ENCODE data around the gene GPER1.

Gene GPER1

DNA sequence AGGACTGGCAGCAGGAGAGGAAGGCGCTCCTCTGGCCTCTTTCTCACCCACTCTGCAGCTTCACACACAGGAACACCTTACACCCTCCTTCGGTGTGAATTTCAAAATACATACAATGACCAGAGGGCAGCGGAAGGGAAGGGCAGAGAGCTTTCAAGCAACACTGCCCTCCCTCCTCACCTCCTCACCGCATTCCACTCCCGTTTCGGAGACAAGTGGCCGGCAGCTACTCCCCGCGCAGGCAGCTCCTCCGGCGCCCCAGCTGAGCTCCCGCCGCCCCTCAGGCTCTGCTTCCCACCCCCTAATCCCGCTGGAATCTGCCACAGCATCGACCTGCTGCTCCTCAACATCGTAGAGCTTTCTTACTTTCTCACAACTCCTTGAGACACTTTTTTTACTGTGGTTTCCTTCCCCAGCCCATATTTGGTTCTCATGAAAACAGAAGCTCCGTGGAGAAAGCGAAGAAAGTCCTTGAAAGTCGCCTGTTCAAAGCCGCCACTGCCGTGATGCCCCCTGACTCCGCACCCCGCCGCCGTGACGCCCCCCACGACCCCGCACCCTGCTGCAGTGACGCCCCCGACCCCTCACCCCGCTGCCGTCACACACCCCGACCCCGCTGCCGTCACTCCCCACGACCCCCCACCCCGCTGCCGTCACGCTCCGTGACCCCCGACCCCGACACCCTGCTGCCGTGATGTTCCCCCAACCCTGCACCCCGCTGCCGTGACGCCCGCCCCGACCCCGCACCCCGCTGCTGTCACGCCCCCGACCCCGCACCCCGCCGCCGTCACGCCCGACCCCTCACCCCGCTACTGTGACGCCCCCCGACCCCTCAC, 14.6 kb upstream of the GPER1 start:
- TF ChIP-seq POLR2AphosphoS5 (IDR thresholded peaks at IDR 0.05; ENCODE audit: low read depth, low read length) (no peak), FOXP2 (optimal IDR thresholded peaks at IDR 0.05; ENCODE audit: borderline replicate concordance, extremely low read depth, extremely low read length, insufficient read depth) (no peak), SIN3A (IDR thresholded peaks at IDR 0.05; ENCODE audit: borderline replicate concordance, insufficient read depth, low read length) (no peak), TAF1 (IDR thresholded peaks at IDR 0.05; ENCODE audit: borderline replicate concordance, insufficient read depth, low read length) (no peak)
- TF ChIP-seq, protein P1, sequence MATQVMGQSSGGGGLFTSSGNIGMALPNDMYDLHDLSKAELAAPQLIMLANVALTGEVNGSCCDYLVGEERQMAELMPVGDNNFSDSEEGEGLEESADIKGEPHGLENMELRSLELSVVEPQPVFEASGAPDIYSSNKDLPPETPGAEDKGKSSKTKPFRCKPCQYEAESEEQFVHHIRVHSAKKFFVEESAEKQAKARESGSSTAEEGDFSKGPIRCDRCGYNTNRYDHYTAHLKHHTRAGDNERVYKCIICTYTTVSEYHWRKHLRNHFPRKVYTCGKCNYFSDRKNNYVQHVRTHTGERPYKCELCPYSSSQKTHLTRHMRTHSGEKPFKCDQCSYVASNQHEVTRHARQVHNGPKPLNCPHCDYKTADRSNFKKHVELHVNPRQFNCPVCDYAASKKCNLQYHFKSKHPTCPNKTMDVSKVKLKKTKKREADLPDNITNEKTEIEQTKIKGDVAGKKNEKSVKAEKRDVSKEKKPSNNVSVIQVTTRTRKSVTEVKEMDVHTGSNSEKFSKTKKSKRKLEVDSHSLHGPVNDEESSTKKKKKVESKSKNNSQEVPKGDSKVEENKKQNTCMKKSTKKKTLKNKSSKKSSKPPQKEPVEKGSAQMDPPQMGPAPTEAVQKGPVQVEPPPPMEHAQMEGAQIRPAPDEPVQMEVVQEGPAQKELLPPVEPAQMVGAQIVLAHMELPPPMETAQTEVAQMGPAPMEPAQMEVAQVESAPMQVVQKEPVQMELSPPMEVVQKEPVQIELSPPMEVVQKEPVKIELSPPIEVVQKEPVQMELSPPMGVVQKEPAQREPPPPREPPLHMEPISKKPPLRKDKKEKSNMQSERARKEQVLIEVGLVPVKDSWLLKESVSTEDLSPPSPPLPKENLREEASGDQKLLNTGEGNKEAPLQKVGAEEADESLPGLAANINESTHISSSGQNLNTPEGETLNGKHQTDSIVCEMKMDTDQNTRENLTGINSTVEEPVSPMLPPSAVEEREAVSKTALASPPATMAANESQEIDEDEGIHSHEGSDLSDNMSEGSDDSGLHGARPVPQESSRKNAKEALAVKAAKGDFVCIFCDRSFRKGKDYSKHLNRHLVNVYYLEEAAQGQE (IDR thresholded peaks at IDR 0.05; ENCODE audit: insufficient read depth in 1 of 2, low read depth in 2 of 2, low read length in 2 of 2): no peak

DNA sequence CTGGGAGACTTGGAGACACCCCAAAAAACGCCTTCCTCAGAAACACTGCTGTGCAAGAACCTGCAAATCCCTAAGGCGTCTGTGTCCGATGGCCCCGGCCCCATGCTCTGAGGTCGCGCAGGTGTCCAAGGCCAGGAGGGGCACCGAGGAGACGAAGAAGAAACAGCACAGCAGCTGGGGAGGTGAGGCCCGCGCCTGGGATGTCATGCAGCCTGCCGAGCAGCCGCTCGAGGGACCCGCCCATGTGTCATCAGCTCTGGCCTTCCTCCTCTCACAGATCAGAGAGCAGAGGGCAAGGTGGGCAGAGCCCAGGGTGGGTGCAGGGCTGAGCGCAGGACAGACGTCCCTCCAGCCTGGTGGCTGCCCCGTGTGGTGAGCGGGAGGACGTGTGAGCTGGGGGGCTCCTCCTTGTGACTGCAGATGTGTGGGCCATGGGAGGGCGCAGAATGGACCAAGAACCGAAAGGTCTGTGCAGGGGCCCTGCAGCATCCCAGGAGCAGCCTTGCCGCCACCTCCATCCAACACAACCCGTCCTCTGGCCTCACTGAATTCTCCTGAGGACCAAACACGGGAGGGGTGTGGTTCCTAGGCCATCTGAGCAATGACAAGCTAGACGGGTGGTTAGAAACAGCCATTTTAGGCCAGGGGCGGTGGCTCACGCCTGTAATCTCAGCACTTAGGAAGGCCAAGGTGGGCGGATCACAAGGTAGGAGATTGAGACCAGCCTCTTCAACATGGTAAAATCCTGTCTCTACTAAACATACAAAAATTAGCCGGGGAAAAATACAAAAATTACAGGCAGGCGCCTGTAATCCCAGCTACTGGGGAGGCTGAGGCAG, 13.1 kb upstream of the GPER1 start:
- TF ChIP-seq TAF1 (IDR thresholded peaks at IDR 0.05; ENCODE audit: borderline replicate concordance, insufficient read depth, low read length): no peak
- TF ChIP-seq POLR2AphosphoS5 (IDR thresholded peaks at IDR 0.05; ENCODE audit: low read depth, low read length): no peak
- TF ChIP-seq FOXP2 (optimal IDR thresholded peaks at IDR 0.05; ENCODE audit: borderline replicate concordance, extremely low read depth, extremely low read length, insufficient read depth): no peak
- TF ChIP-seq, protein P1 (IDR thresholded peaks at IDR 0.05; ENCODE audit: insufficient read depth in 1 of 2, low read depth in 2 of 2, low read length in 2 of 2): no peak
- no peak for TF ChIP-seq SIN3A (IDR thresholded peaks at IDR 0.05; ENCODE audit: borderline replicate concordance, insufficient read depth, low read length)

DNA sequence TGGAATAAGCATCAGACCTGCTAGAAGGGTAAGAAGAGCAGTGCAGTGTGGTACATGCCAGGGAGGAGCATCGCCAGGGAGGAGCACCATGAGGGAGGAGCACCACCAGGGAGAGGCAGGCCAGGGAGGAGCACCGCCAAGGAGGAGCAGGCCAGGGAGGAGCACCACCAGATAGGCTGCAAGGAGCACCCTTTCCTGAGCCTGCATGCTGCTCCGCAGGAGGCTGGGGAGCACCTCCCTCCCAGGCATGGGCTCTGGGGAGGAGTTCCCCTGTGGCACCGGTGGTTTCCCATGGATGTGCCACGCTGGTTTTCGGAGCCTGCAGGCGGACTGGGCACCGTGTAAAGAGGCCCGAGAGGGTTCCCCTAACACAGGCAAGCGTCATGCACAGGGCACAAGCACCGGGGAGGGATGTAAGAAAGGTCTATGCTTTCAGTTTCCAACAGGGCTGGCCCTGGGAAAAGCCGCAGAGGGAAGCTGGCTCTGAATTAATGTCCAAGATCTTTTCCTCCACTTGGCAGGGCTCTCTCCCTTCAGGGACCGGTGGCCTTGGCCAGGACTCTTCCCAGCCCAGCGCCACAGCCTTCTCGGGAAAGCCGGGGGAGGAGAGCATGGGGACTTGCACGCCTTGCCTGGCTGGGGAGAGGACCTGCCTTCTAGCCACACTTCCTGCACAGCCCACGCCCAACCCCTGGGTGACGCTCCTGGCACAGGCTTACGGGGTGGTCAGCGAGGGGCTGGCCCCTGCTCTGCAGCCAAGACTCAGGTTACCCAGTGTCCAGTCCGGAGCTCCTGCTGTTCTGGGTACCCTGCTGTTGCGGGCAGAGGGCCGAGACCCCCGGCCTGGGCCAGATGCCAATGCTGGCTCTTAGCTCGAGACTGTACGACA, 11.5 kb upstream of the GPER1 start:
- TF ChIP-seq SIN3A (IDR thresholded peaks at IDR 0.05; ENCODE audit: borderline replicate concordance, insufficient read depth, low read length) (no peak), TAF1 (IDR thresholded peaks at IDR 0.05; ENCODE audit: borderline replicate concordance, insufficient read depth, low read length) (no peak), FOXP2 (optimal IDR thresholded peaks at IDR 0.05; ENCODE audit: borderline replicate concordance, extremely low read depth, extremely low read length, insufficient read depth) (no peak), POLR2AphosphoS5 (IDR thresholded peaks at IDR 0.05; ENCODE audit: low read depth, low read length) (no peak)
- TF ChIP-seq, protein P1 (IDR thresholded peaks at IDR 0.05; ENCODE audit: insufficient read depth in 1 of 2, low read depth in 2 of 2, low read length in 2 of 2): no peak

DNA sequence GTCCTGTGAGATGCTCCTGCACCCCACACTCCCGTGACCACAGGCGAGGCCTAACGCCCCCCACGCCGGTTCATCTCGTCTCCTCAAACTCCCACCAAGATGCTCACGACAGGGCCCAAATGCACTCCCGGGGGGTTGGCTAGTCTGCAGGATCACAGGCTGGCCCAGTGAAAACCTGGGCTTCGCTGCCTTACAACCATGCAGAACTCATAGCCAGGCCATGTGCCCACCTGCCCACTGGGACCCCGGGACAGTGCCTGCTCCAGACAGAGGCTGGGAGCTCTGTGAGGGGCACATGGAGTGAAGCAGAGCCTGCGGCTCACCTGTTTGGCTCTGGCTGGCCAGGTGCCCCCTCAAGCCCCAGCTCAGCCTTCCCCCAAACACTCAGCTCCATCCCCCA, 9.4 kb upstream of the GPER1 start:
- no peak for TF ChIP-seq FOXP2 (optimal IDR thresholded peaks at IDR 0.05; ENCODE audit: borderline replicate concordance, extremely low read depth, extremely low read length, insufficient read depth)
- TF ChIP-seq, protein P1 (IDR thresholded peaks at IDR 0.05; ENCODE audit: insufficient read depth in 1 of 2, low read depth in 2 of 2, low read length in 2 of 2): no peak
- TF ChIP-seq SIN3A (IDR thresholded peaks at IDR 0.05; ENCODE audit: borderline replicate concordance, insufficient read depth, low read length): no peak
- no peak for TF ChIP-seq POLR2AphosphoS5 (IDR thresholded peaks at IDR 0.05; ENCODE audit: low read depth, low read length)
- no peak for TF ChIP-seq TAF1 (IDR thresholded peaks at IDR 0.05; ENCODE audit: borderline replicate concordance, insufficient read depth, low read length)

Measured in PFSK-1 (cell line).